Liver (tissue), 9 donors: Measurements from ENCODE around the gene ANKEF1. TPM values are rescaled to one million over a fixed set of nuclear protein-coding genes. Genes with fewer than 3 reads are reported as not detected.

Source experiments
- DNase-seq: peaks from one replicate; pipeline ENCODE4 v3.0.0-alpha.2; 2017; ENCODE audit warnings: low spot score
- H3K27ac ChIP-seq, 2 donors: one replicate each; pipeline ENCODE4 v1.7.0; 2013; ENCODE audit warnings: inconsistent platforms in 2 of 2, low read length in 2 of 2, control low read depth in 1 of 2, low read depth in 1 of 2, mild to moderate bottlenecking in 1 of 2
- H3K27me3 ChIP-seq, 4 donors: one replicate each; pipeline versions ENCODE4 v1.6.1 to v1.7.0; 2013; ENCODE audit warnings: low read length in 3 of 4, inconsistent platforms in 1 of 4, mild to moderate bottlenecking in 1 of 4, moderate library complexity in 1 of 4; ENCODE audit not compliant: control insufficient read depth in 4 of 4, insufficient read depth in 4 of 4
- H3K36me3 ChIP-seq, 4 donors: one replicate each; pipeline versions ENCODE4 v1.6.1 to v1.7.0; 2013; ENCODE audit warnings: low read length in 3 of 4, mild to moderate bottlenecking in 3 of 4, low read depth in 1 of 4, moderate library complexity in 1 of 4; ENCODE audit not compliant: control insufficient read depth in 4 of 4, insufficient read depth in 3 of 4
- H3K4me1 ChIP-seq, 4 donors: one replicate each; pipeline versions ENCODE4 v1.6.1 to v1.7.0; 2013; ENCODE audit warnings: low read length in 3 of 4, mild to moderate bottlenecking in 3 of 4, moderate library complexity in 1 of 4; ENCODE audit not compliant: control insufficient read depth in 4 of 4, insufficient read depth in 4 of 4
- H3K4me3 ChIP-seq, 3 donors: one replicate each; pipeline versions ENCODE4 v1.6.1 to v1.7.0; 2013; ENCODE audit warnings: low read length in 3 of 3, control low read depth in 1 of 3, low read depth in 1 of 3, mild to moderate bottlenecking in 1 of 3
- H3K9ac ChIP-seq, 2 donors: one replicate each; pipeline ENCODE4 v1.7.0; 2013; ENCODE audit warnings: low read length in 2 of 2, mild to moderate bottlenecking in 2 of 2, moderate library complexity in 2 of 2, control low read depth in 1 of 2, low read depth in 1 of 2
- H3K9me3 ChIP-seq, 4 donors: one replicate each; pipeline versions ENCODE4 v1.6.1 to v1.7.0; 2013; ENCODE audit warnings: low read length in 3 of 4; ENCODE audit not compliant: control insufficient read depth in 4 of 4
- ATF3 ChIP-seq: IDR thresholded peaks from 2 replicates; pipeline ENCODE4 v1.6.1; 2016; ENCODE audit warnings: antibody characterized with exemption
- CTCF ChIP-seq: fragments of 150-350 bp; IDR thresholded peaks from 2 replicates; pipeline ENCODE4 v1.5.1; 2017; ENCODE audit warnings: improper control_type of control experiment, low read depth, low read length; ENCODE audit not compliant: missing input control
- EGR1 ChIP-seq, 2 donors: IDR thresholded peaks; 2 replicates each; pipeline ENCODE4 v1.6.1; 2016 to 2018; ENCODE audit warnings: antibody characterized with exemption in 2 of 2, low read depth in 2 of 2
- FOXA1 ChIP-seq: IDR thresholded peaks from 2 replicates; pipeline ENCODE4 v1.6.1; 2016; ENCODE audit warnings: antibody characterized with exemption
- FOXA2 ChIP-seq: IDR thresholded peaks from 2 replicates; pipeline ENCODE4 v1.6.1; 2016; ENCODE audit warnings: antibody characterized with exemption
- GABPA ChIP-seq, 2 donors: IDR thresholded peaks in 1 of 2; conservative IDR thresholded peaks in 1 of 2; 2 replicates each; pipeline ENCODE4 v1.6.1; 2016; ENCODE audit warnings: antibody characterized with exemption in 2 of 2, mild to moderate bottlenecking in 1 of 2, moderate library complexity in 1 of 2
- HNF4A ChIP-seq, 2 donors: conservative IDR thresholded peaks; 2 replicates each; pipeline ENCODE4 v1.6.1; 2016; ENCODE audit warnings: antibody characterized with exemption in 2 of 2, mild to moderate bottlenecking in 2 of 2
- HNF4G ChIP-seq: IDR thresholded peaks from 2 replicates; pipeline ENCODE4 v1.6.1; 2016; ENCODE audit warnings: antibody characterized with exemption
- JUND ChIP-seq, 2 donors: IDR thresholded peaks; 2 replicates each; pipeline ENCODE4 v1.6.1; 2016; ENCODE audit warnings: antibody characterized with exemption in 2 of 2
- NR2F2 ChIP-seq: IDR thresholded peaks from 2 replicates; pipeline ENCODE4 v1.6.1; 2016; ENCODE audit warnings: antibody characterized with exemption
- RAD21 ChIP-seq, 2 donors: IDR thresholded peaks; 2 replicates each; pipeline ENCODE4 v1.6.1; 2016; ENCODE audit warnings: antibody characterized with exemption in 2 of 2, mild to moderate bottlenecking in 2 of 2
- REST ChIP-seq: IDR thresholded peaks from 2 replicates; pipeline ENCODE4 v1.6.1; 2016; ENCODE audit warnings: antibody characterized with exemption, mild to moderate bottlenecking
- RXRA ChIP-seq, 2 donors: IDR thresholded peaks; 2 replicates each; pipeline ENCODE4 v1.6.1; 2017 to 2018; ENCODE audit warnings: antibody characterized with exemption in 2 of 2, mild to moderate bottlenecking in 1 of 2
- SP1 ChIP-seq: IDR thresholded peaks from 2 replicates; pipeline ENCODE4 v1.6.1; 2018; ENCODE audit warnings: antibody characterized with exemption, mild to moderate bottlenecking
- TAF1 ChIP-seq: conservative IDR thresholded peaks from 2 replicates; pipeline ENCODE4 v1.6.1; 2016; ENCODE audit warnings: antibody characterized with exemption, mild to moderate bottlenecking
- YY1 ChIP-seq: IDR thresholded peaks from 2 replicates; pipeline ENCODE4 v1.6.1; 2016; ENCODE audit warnings: antibody characterized with exemption, mild to moderate bottlenecking
- ZBTB33 ChIP-seq: IDR thresholded peaks from 2 replicates; pipeline ENCODE4 v1.6.1; 2016; ENCODE audit warnings: antibody characterized with exemption
- WGBS: extraction: QIAGEN DNeasy Blood & Tissue Kit; methylation state at CpG from one replicate; pipeline ENCODE4 v1.1.7; 2013; 5-methylcytosine and 5-hydroxymethylcytosine counted together
- polyA plus RNA-seq, 2 donors: library from polyadenylated mRNA; stranded (reverse) in 1 of 2; unstranded in 1 of 2; fragments of 200-250 nt in 1 of 2; fragments of >200 nt in 1 of 2; fragmentation: Nextera tagmentation in 1 of 2; extraction: Ambion mirVana in 1 of 2; gene quantifications; one replicate each; pipeline versions ENCODE4 v1.2.1 to v1.2.3, GENCODE V29; 2013 to 2015
- total RNA-seq, 2 donors: library from RNA; depleted of rRNA; stranded (reverse); fragments of >200 nt; gene quantifications; one replicate each; pipeline ENCODE4 v1.2.3, GENCODE V29; 2014
- donor health status: healthy.
- donor health status: healthy.
- donor health status: healthy.
- donor health status: healthy.
- donor health status: healthy.

The ANKEF1 gene
- total and polyA plus RNA-seq, 4 donors, result 1.6 to 5.1 (median 2.6) TPM

GRCh38 chr20:10078403-10078802 is 43.6 kb downstream of the ANKEF1 start:
- WGBS, result 93% methylated on average over 3 of the region's 3 CpGs
- DNase-seq, result no peak

More at GRCh38 chr20:10078403-10078802, 43.6 kb downstream of the ANKEF1 start:
- Histone ChIP-seq H3K27me3 (no peaks in the 10 kb centered on the region), H3K9ac (no peak overlapping the region), H3K4me3 (no peak overlapping the region), H3K4me1 (no peaks in the 10 kb centered on the region), H3K36me3 (no peaks in the 10 kb centered on the region), H3K9me3 (no peaks in the 10 kb centered on the region), H3K27ac (no peak overlapping the region)
- no peak for TF ChIP-seq JUND (IDR thresholded peaks at IDR 0.05)
- no peak for TF ChIP-seq CTCF
- no peak for TF ChIP-seq EGR1 (IDR thresholded peaks at IDR 0.05; ENCODE audit: low read depth in 2 of 2)
- TF ChIP-seq GABPA (IDR thresholded peaks at IDR 0.05 in 1 of 2, conservative IDR thresholded peaks at IDR 0.05 in 1 of 2), result no peak
- TF ChIP-seq REST, result no peak
- TF ChIP-seq HNF4G, result no peak
- TF ChIP-seq RXRA (IDR thresholded peaks at IDR 0.05), result no peak
- no peak for TF ChIP-seq YY1
- no peak for TF ChIP-seq HNF4A (conservative IDR thresholded peaks at IDR 0.05)
- no peak for TF ChIP-seq FOXA1
- TF ChIP-seq NR2F2, result no peak
- no peak for TF ChIP-seq SP1
- TF ChIP-seq ATF3, result no peak
- TF ChIP-seq RAD21 (IDR thresholded peaks at IDR 0.05), result no peak
- no peak for TF ChIP-seq FOXA2
- no peak for TF ChIP-seq TAF1
- TF ChIP-seq ZBTB33, result no peak
